SK-N-SH (cell line): ENCODE measurements around the gene SURF6. TPM values are rescaled to one million over a fixed set of nuclear protein-coding genes. Genes with fewer than 3 reads are reported as not detected.

Experiments
- CTCF ChIA-PET: fragments of 300-600, 350-600 bp; formaldehyde crosslinking; extraction: SDS; loops from one replicate; lab custom pipeline; 2021; lab: Yijun Ruan, JAX
- POLR2A ChIA-PET: fragments of 350-600 bp; sonication (Branson Sonifier 250); formaldehyde crosslinking; extraction: SDS; loops from one replicate; lab custom pipeline; 2020; ENCODE audit warnings: antibody characterized with exemption, inconsistent platforms; lab: Yijun Ruan, JAX
- DNase-seq: peaks from one replicate; pipeline ENCODE4 v3.0.0; 2012
- H2AFZ ChIP-seq: fragments of 200-600 bp; sonication (generic); 2 replicates; pipeline ENCODE4 v1.8.1; 2016; ENCODE audit warnings: antibody characterized with exemption, mild to moderate bottlenecking, low read depth
- H3F3A ChIP-seq: fragments of 200-600 bp; sonication (generic); replicated peaks from 2 replicates; pipeline ENCODE3; 2016; ENCODE audit warnings: antibody characterized with exemption, mild to moderate bottlenecking; ENCODE audit not compliant: insufficient read depth
- H3K27ac ChIP-seq, 2 experiments: fragments of 200-500 bp in 1 of 2; fragments of 200-600 bp in 1 of 2; sonication (Bioruptor generic) in 1 of 2; sonication (generic), shearing (Covaris generic) in 1 of 2; 2 replicates each; pipeline versions ENCODE4 v1.5.1 to v1.6.1; 2014 to 2016; ENCODE audit warnings: low read depth in 2 of 2, inconsistent platforms in 1 of 2, low read length in 1 of 2, mild to moderate bottlenecking in 1 of 2, mixed read lengths in 1 of 2
- H3K27me3 ChIP-seq: fragments of 200-600 bp; sonication (generic), shearing (Covaris generic); 2 replicates; pipeline ENCODE4 v1.6.1; 2016; ENCODE audit warnings: mixed run types; ENCODE audit not compliant: insufficient read depth
- H3K36me3 ChIP-seq, 2 experiments: fragments of 200-500 bp in 1 of 2; fragments of 200-600 bp in 1 of 2; sonication (Bioruptor generic) in 1 of 2; sonication (generic) in 1 of 2; replicated peaks in 1 of 2; 2 replicates each; pipeline versions ENCODE3 to v1.5.1; 2014 to 2016; ENCODE audit warnings: low read length in 1 of 2, mild to moderate bottlenecking in 1 of 2; ENCODE audit not compliant: insufficient read depth in 2 of 2, control insufficient read depth in 1 of 2
- H3K4me1 ChIP-seq, 2 experiments: fragments of 200-500 bp in 1 of 2; fragments of 200-600 bp in 1 of 2; sonication (Bioruptor generic) in 1 of 2; sonication (generic), shearing (Covaris generic) in 1 of 2; 2 replicates each; pipeline versions ENCODE4 v1.5.1 to v1.6.1; 2014 to 2016; ENCODE audit warnings: low read depth in 1 of 2, low read length in 1 of 2, mixed run types in 1 of 2; ENCODE audit not compliant: insufficient read depth in 2 of 2, control insufficient read depth in 1 of 2
- H3K4me2 ChIP-seq: fragments of 200-600 bp; sonication (generic), shearing (Covaris generic); 2 replicates; pipeline ENCODE4 v1.6.1; 2017; ENCODE audit warnings: mixed run types
- H3K4me3 ChIP-seq, 2 experiments: fragments of 200-500 bp in 1 of 2; fragments of 200-600 bp in 1 of 2; sonication (Bioruptor generic) in 1 of 2; sonication (generic), shearing (Covaris generic) in 1 of 2; 2 replicates each; pipeline versions ENCODE4 v1.5.1 to v1.8.1; 2014 to 2016; ENCODE audit warnings: low read depth in 2 of 2, inconsistent platforms in 1 of 2, low read length in 1 of 2, mild to moderate bottlenecking in 1 of 2, mixed read lengths in 1 of 2, moderate library complexity in 1 of 2
- H3K79me2 ChIP-seq: fragments of 200-600 bp; sonication (generic); 2 replicates; pipeline ENCODE4 v1.8.1; 2017; ENCODE audit warnings: mild to moderate bottlenecking; ENCODE audit not compliant: insufficient read depth
- H3K9ac ChIP-seq: fragments of 200-600 bp; sonication (generic); 2 replicates; pipeline ENCODE4 v1.6.1; 2017; ENCODE audit warnings: mixed run types
- H3K9me2 ChIP-seq: fragments of 200-600 bp; sonication (generic); 2 replicates; pipeline ENCODE4 v1.6.1; 2017; ENCODE audit warnings: mixed run types
- H3K9me3 ChIP-seq: fragments of 200-600 bp; sonication (generic); 2 replicates; pipeline ENCODE4 v1.6.1; 2017; ENCODE audit warnings: mixed run types, mild to moderate bottlenecking, moderate library complexity
- H4K20me1 ChIP-seq: fragments of 200-600 bp; sonication (generic); 2 replicates; pipeline ENCODE4 v1.6.1; 2017; ENCODE audit warnings: mild to moderate bottlenecking, mixed run types; ENCODE audit not compliant: insufficient read depth
- CHD2 ChIP-seq: fragments of 150-350 bp; IDR thresholded peaks from 2 replicates; pipeline ENCODE4 v1.6.1; 2018; ENCODE audit warnings: low read length; ENCODE audit not compliant: partially characterized antibody
- EZH2phosphoT487 ChIP-seq: fragments of 200-600 bp; sonication (generic); IDR thresholded peaks from 2 replicates; pipeline ENCODE4 v1.6.1; 2017; ENCODE audit warnings: low read depth, mixed run types, mild to moderate bottlenecking, antibody characterized with exemption, moderate library complexity, borderline replicate concordance
- GABPA ChIP-seq: IDR thresholded peaks from 2 replicates; pipeline ENCODE4 v1.4.0; 2012; ENCODE audit warnings: low read depth, mild to moderate bottlenecking
- IRF3 ChIP-seq: fragments of 150-350 bp; IDR thresholded peaks from 2 replicates; pipeline ENCODE4 v1.6.1; 2016; ENCODE audit warnings: mild to moderate bottlenecking, low read depth, low read length
- MXI1 ChIP-seq: IDR thresholded peaks from 2 replicates; pipeline ENCODE4 v1.6.1; 2012; ENCODE audit warnings: mild to moderate bottlenecking, low read depth, low read length, improper control_type of control experiment
- NFIC ChIP-seq: IDR thresholded peaks from 2 replicates; pipeline ENCODE4 v1.4.0; 2012; ENCODE audit warnings: borderline replicate concordance
- RAD21 ChIP-seq: IDR thresholded peaks from 2 replicates; pipeline ENCODE4 v1.6.1; 2012; ENCODE audit warnings: mild to moderate bottlenecking, low read length
- RXRA ChIP-seq: IDR thresholded peaks from 2 replicates; pipeline ENCODE4 v1.4.0; 2012; ENCODE audit warnings: low read depth, mild to moderate bottlenecking, borderline replicate concordance
- SIN3A ChIP-seq: IDR thresholded peaks from 2 replicates; pipeline ENCODE4 v1.6.1; 2012; ENCODE audit warnings: low read depth, mild to moderate bottlenecking, low read length, moderate library complexity, borderline replicate concordance
- TAF1 ChIP-seq: IDR thresholded peaks from 2 replicates; pipeline ENCODE4 v1.6.1; 2012; ENCODE audit warnings: low read depth, mild to moderate bottlenecking, low read length, moderate library complexity, borderline replicate concordance
- TCF12 ChIP-seq: IDR thresholded peaks from 2 replicates; pipeline ENCODE4 v1.4.0; 2012
- TEAD4 ChIP-seq: IDR thresholded peaks from 2 replicates; pipeline ENCODE4 v1.4.0; 2012; ENCODE audit warnings: mild to moderate bottlenecking, borderline replicate concordance; ENCODE audit not compliant: insufficient read depth
- WGBS: methylation state at CpG from one replicate; pipeline ENCODE4 v1.1.6; 2017; ENCODE audit warnings: low lambda C conversion rate; 5-methylcytosine and 5-hydroxymethylcytosine counted together
- polyA plus RNA-seq, 3 experiments: library from polyadenylated mRNA; depleted of rRNA; stranded (reverse); fragments of >200 nt; gene quantifications; 2 replicates each; pipeline ENCODE4 v1.2.3, GENCODE V29; 2012
- TF ChIP-seq, protein P1 (sequence below): IDR thresholded peaks from 2 replicates; pipeline ENCODE4 v1.4.0; 2012; ENCODE audit warnings: low read depth, borderline replicate concordance
- TF ChIP-seq, protein P2 (sequence below): IDR thresholded peaks from 2 replicates; pipeline ENCODE4; 2012

SURF6 gene
- polyA plus RNA-seq, 1 of the 3 experiments (the other 2 are of a cell fraction): 44.5 TPM

DNA sequence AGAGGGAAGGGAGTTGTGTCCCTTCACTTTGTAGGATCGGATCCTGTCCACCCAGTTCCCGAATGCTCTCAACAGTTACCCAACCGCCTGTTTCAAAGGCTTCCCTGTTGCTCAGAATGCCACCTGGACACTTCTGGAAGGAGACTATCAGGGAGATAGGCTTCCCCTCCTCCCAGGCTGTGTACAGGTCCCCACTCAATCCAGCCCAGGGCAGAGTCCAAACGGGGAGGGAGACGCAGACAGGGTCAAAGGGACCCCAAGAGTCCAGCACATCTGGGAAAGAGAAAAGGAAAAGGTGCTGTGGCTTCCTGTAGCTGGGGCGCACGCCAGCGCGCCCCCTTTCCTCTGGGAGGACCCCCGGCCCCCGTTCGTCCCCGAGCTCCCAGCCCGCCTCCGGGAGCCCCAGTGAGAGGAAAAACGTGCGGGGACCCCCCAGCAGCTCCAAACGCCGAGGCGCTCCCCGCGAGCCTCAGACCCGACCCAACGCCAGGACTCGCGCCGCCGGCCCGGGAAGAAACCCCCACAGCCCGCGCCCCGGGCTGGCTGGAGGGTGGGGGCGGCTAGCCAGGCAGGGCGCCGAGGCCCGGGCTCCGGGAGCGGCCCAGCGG lies 39.2 kb upstream of the SURF6 start (continued):
- TF ChIP-seq GABPA (no peak), RAD21 (no peak), MXI1 (peak; percentile 31), TCF12 (no peak), RXRA (no peak), TAF1 (no peak; the same call in 1 of the 2 replicates)
- TF ChIP-seq, protein P1, sequence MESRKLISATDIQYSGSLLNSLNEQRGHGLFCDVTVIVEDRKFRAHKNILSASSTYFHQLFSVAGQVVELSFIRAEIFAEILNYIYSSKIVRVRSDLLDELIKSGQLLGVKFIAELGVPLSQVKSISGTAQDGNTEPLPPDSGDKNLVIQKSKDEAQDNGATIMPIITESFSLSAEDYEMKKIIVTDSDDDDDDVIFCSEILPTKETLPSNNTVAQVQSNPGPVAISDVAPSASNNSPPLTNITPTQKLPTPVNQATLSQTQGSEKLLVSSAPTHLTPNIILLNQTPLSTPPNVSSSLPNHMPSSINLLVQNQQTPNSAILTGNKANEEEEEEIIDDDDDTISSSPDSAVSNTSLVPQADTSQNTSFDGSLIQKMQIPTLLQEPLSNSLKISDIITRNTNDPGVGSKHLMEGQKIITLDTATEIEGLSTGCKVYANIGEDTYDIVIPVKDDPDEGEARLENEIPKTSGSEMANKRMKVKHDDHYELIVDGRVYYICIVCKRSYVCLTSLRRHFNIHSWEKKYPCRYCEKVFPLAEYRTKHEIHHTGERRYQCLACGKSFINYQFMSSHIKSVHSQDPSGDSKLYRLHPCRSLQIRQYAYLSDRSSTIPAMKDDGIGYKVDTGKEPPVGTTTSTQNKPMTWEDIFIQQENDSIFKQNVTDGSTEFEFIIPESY: no peak
- TF ChIP-seq, protein P2, sequence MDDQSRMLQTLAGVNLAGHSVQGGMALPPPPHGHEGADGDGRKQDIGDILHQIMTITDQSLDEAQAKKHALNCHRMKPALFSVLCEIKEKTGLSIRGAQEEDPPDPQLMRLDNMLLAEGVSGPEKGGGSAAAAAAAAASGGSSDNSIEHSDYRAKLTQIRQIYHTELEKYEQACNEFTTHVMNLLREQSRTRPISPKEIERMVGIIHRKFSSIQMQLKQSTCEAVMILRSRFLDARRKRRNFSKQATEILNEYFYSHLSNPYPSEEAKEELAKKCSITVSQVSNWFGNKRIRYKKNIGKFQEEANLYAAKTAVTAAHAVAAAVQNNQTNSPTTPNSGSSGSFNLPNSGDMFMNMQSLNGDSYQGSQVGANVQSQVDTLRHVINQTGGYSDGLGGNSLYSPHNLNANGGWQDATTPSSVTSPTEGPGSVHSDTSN: no peak
- TF ChIP-seq, all 33 proteins: peak for 5

GRCh38 chr9:133374612-133375115 lies 38.7 kb upstream of the SURF6 start:
- Histone ChIP-seq H2AFZ (no peak overlapping the region), H3K9ac (peak overlapping the region; percentile 99), H3K36me3 (peaks cover 29 to 30% of the 10 kb centered on the region in 2 experiments), H4K20me1 (peaks cover 55% of the 10 kb centered on the region), H3K4me2 (peak overlapping the region; percentile 93), H3K27me3 (no peaks in the 10 kb centered on the region), H3K4me1 (peaks cover 5 to 21% of the 10 kb centered on the region in 2 experiments; a peak in 3 of 4 replicates), H3K27ac (peak overlapping the region; percentile 67 to 90), H3K4me3 (peak overlapping the region; percentile 88 to 100), H3F3A (peaks cover 9% of the 10 kb centered on the region), H3K9me2 (no peaks in the 10 kb centered on the region)
- POLR2A ChIA-PET: interaction anchor here (0.7 to 0.9 kb wide), 2 partner anchors 18 to 363 kb away, joined by 3 read pairs; partner anchors contain the start of genes SARDH, SURF1 and SURF2
- CTCF ChIA-PET: interaction anchor here (0.9 to 1.4 kb wide), 4 partner anchors 8 to 29 kb away, joined by 3 to 7 read pairs (median 5); no protein-coding TSS in a partner anchor
- no peak for TF ChIP-seq RAD21
- TF ChIP-seq SIN3A: peak; percentile 16; the same call in 1 of the 2 replicates
- TF ChIP-seq, all 33 proteins: peak for 1
- H3K79me2 ChIP-seq: peaks cover 65% of the 10 kb centered on the region
- 22% methylated on average over 12 of the region's 12 CpGs for WGBS
- H3K9me3 ChIP-seq: no peaks in the 10 kb centered on the region
- DNase-seq: no peak

DNA sequence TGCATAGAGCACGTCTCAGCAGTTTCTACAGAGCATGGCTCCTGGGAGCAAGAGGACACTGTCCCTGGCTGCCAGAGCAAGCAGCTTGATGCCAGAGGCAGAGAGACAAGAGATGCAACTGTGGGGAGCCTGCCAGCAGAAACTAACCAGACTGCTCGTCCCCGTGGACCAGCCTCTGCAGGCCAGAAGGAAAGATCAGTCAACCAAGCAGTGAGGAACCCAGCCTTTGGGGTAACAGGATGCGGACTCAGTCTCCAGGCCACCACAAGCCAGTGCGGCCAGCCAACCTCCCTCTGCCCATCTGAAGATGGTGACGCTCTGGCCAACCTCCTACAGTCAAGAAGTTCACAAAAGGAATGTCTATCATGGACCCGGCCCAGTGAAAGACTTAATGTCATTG lies 36.2 kb upstream of the SURF6 start:
- peaks cover 29 to 45% of the 10 kb centered on the region in 2 experiments for H3K36me3 ChIP-seq
- H3K4me2 ChIP-seq: no peak overlapping the region
- peaks cover under 1% of the 10 kb centered on the region for H3F3A ChIP-seq
- no peaks in the 10 kb centered on the region for H3K27me3 ChIP-seq
- POLR2A ChIA-PET: interaction anchor here (1.3 kb wide), 1 partner anchor 21 kb away, joined by 3 read pairs; no protein-coding TSS in a partner anchor
- 100% methylated on average over 5 of the region's 7 CpGs for WGBS
- peaks cover 90% of the 10 kb centered on the region for H3K79me2 ChIP-seq
- CTCF ChIA-PET: interaction anchor here (1.1 to 2.5 kb wide), 4 partner anchors 10 to 114 kb away, joined by 3 to 7 read pairs (median 6); partner anchors contain the start of genes SURF1 and SURF2
- H3K4me3 ChIP-seq: no peak overlapping the region
- no peaks in the 10 kb centered on the region for H3K9me2 ChIP-seq
- H3K27ac ChIP-seq: no peak overlapping the region; a peak in 1 of 4 replicates
- H3K4me1 ChIP-seq: peaks cover 5 to 44% of the 10 kb centered on the region in 2 experiments; a peak in 3 of 4 replicates
- peaks cover 81% of the 10 kb centered on the region for H4K20me1 ChIP-seq
- no peak overlapping the region for H3K9ac ChIP-seq
- H2AFZ ChIP-seq: no peak overlapping the region
- no peak for DNase-seq
- H3K9me3 ChIP-seq: no peaks in the 10 kb centered on the region
- no peak for TF ChIP-seq TAF1
- TF ChIP-seq, protein P2: no peak
- TF ChIP-seq IRF3: no peak
- TF ChIP-seq, protein P1: no peak
- no peak for TF ChIP-seq RXRA
- no peak for TF ChIP-seq EZH2phosphoT487
- TF ChIP-seq TEAD4: no peak
- no peak for TF ChIP-seq CHD2
- TF ChIP-seq NFIC: no peak
